Gastrocnemius medialis (tissue), 4 donors: ENCODE data around the gene CAMTA2. TPM values are rescaled to one million over a fixed set of nuclear protein-coding genes. Genes with fewer than 3 reads are reported as not detected.

Experiments used
- ATAC-seq, 2 donors: fragments of 150-250 bp; one replicate each; pipeline ENCODE4 v1.9.1; 2016
- DNase-seq, 2 donors: peaks; one replicate each; pipeline ENCODE4 v3.0.0-alpha.2; 2019
- H3K27ac ChIP-seq, 4 donors: fragments of 200-600 bp; sonication (generic); 1 replicate in 1 of 4; 2 replicates in 3 of 4; pipeline ENCODE4 v1.5.1; 2016 to 2018; ENCODE audit warnings: mild to moderate bottlenecking in 2 of 4, moderate library complexity in 1 of 4
- H3K27me3 ChIP-seq, 3 donors: fragments of 200-600 bp; sonication (generic) in 2 of 3; 1 replicate in 1 of 3; 2 replicates in 2 of 3; pipeline versions ENCODE4 v1.5.1 to v1.6.0; 2016 to 2019; ENCODE audit warnings: mild to moderate bottlenecking in 1 of 3, moderate library complexity in 1 of 3
- H3K36me3 ChIP-seq, 2 donors: fragments of 200-600 bp; sonication (generic) in 1 of 2; one replicate each; pipeline ENCODE4 v1.5.1; 2017 to 2018
- H3K4me1 ChIP-seq, 2 donors: fragments of 200-600 bp; sonication (generic) in 1 of 2; one replicate each; pipeline ENCODE4 v1.5.1; 2016 to 2017; ENCODE audit warnings: mild to moderate bottlenecking in 2 of 2
- H3K4me3 ChIP-seq, 4 donors: fragments of 200-600 bp; sonication (generic) in 3 of 4; 1 replicate in 1 of 4; 2 replicates in 3 of 4; pipeline ENCODE4 v1.5.1; 2016 to 2019; ENCODE audit warnings: mild to moderate bottlenecking in 2 of 4
- H3K9me3 ChIP-seq, 3 donors: fragments of 200-600 bp; sonication (generic) in 2 of 3; 1 replicate in 1 of 3; 2 replicates in 2 of 3; pipeline ENCODE4 v1.5.1; 2016 to 2019
- POLR2A ChIP-seq, 2 donors: fragments of 450-650 bp; IDR thresholded peaks; one replicate each; pipeline ENCODE4 v1.6.1; 2017; ENCODE audit warnings: antibody characterized with exemption in 2 of 2, mild to moderate bottlenecking in 2 of 2, moderate library complexity in 2 of 2
- in situ Hi-C, 4 donors: fragments of 200-750 bp; cut with MboI; loops; one replicate each; pipeline versions ENCODE4 v1.15.0 to v1.8.0; 2017; ENCODE audit warnings: low sequenced_read_pairs in 4 of 4
- intact Hi-C: fragments of 100-400 bp; cut with DNase I; formaldehyde crosslinking; loops from one replicate; pipeline ENCODE4 v1.15.1; 2023; ENCODE audit warnings: low total_unique reads
- total RNA-seq, 4 donors: library from RNA; depleted of rRNA; stranded (reverse); fragments of >200 nt; gene quantifications; one replicate each; pipeline versions ENCODE4 v1.1.0 to v1.2.3, GENCODE V29; 2016
- TF ChIP-seq, protein P1 (sequence below), 5 experiments: fragments of 450-650 bp in 3 of 5; fragments of 200-600 bp in 2 of 5; sonication (generic) in 2 of 5; IDR thresholded peaks in 4 of 5; conservative IDR thresholded peaks in 1 of 5; 1 replicate in 4 of 5; 2 replicates in 1 of 5; pipeline ENCODE4 v1.5.1; 2016 to 2019; ENCODE audit warnings: antibody characterized with exemption in 5 of 5, mild to moderate bottlenecking in 3 of 5, moderate library complexity in 3 of 5

The CAMTA2 gene
- total RNA-seq, 4 donors from 2014 or later: 19.1 to 46.4 (median 36.4) TPM

DNA sequence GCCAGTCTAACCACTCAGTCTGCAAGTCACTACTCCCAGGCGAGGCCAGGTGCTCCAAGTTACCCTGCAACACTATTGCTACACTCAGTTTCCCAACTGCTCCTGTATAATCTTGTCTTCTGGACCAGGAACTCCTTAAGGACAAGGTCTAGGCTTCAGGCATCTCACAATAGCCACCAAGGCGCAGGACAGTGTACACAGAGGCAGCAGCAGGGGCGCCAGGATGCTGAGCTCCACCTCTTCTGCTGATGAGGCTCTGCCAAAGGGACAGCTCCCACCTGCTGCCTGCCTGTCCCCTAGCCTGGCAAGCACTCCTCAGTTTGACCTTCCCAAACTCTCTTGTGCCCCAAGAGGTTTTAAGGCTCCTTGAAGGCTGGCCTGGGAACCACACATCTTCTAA lies 51.0 kb downstream of the CAMTA2 start:
- Histone ChIP-seq H3K4me3 (no peak overlapping the region), H3K36me3 (peaks cover 0 to 17% of the 10 kb centered on the region in 2 donors), H3K9me3 (no peaks in the 10 kb centered on the region), H3K4me1 (peaks cover 39 to 49% of the 10 kb centered on the region in 2 donors), H3K27me3 (no peaks in the 10 kb centered on the region), H3K27ac (peak overlapping the region; percentile 57 to 95 (median 94))
- peak in 1 of 2 donors; percentile 9 for ATAC-seq
- peak in 1 of 2 donors; percentile 81 for DNase-seq
- intact Hi-C loops: no loop called here
- TF ChIP-seq, protein P1, sequence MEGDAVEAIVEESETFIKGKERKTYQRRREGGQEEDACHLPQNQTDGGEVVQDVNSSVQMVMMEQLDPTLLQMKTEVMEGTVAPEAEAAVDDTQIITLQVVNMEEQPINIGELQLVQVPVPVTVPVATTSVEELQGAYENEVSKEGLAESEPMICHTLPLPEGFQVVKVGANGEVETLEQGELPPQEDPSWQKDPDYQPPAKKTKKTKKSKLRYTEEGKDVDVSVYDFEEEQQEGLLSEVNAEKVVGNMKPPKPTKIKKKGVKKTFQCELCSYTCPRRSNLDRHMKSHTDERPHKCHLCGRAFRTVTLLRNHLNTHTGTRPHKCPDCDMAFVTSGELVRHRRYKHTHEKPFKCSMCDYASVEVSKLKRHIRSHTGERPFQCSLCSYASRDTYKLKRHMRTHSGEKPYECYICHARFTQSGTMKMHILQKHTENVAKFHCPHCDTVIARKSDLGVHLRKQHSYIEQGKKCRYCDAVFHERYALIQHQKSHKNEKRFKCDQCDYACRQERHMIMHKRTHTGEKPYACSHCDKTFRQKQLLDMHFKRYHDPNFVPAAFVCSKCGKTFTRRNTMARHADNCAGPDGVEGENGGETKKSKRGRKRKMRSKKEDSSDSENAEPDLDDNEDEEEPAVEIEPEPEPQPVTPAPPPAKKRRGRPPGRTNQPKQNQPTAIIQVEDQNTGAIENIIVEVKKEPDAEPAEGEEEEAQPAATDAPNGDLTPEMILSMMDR (IDR thresholded peaks at IDR 0.05 in 4 of 5, conservative IDR thresholded peaks at IDR 0.05 in 1 of 5): no peak
- TF ChIP-seq POLR2A (IDR thresholded peaks at IDR 0.05): no peak
- in situ Hi-C loops: loop anchor here in 1 of 4 donors (5.0 kb wide), 1 partner anchor 46 kb away; no protein-coding TSS in a partner anchor

DNA sequence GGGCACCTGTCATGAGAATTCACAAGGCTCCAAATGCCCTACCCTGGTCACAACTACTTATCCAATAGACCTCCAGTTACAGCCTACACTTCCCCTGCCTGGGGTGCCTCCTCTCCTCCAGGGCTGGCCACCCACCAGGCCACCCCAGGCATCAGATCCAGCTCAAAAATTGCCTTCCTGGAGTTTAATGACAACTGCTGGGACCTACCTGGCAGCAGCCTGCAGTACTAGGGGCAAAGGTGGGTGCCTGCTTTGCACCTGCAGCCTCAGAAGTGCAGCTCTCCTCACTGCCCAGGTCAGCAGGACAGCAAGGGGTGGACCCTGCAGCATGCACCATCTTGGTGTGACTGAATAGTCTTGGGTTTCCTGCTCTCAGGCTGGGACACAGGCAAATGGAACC lies 51.8 kb downstream of the CAMTA2 start:
- ATAC-seq (no peak), DNase-seq (no peak)
- Histone ChIP-seq H3K27ac (peak overlapping the region in 2 of 4 donors; percentile 57 to 94), H3K9me3 (no peaks in the 10 kb centered on the region), H3K4me1 (peaks cover 32 to 41% of the 10 kb centered on the region in 2 donors), H3K36me3 (peaks cover 0 to 17% of the 10 kb centered on the region in 2 donors), H3K4me3 (no peak overlapping the region), H3K27me3 (no peaks in the 10 kb centered on the region)
- in situ Hi-C loops: loop anchor here in 1 of 4 donors (5.0 kb wide), 1 partner anchor 47 kb away; no protein-coding TSS in a partner anchor
- no peak for TF ChIP-seq POLR2A (IDR thresholded peaks at IDR 0.05)
- TF ChIP-seq, protein P1 (IDR thresholded peaks at IDR 0.05 in 4 of 5, conservative IDR thresholded peaks at IDR 0.05 in 1 of 5): no peak
- intact Hi-C loops: no loop called here

DNA sequence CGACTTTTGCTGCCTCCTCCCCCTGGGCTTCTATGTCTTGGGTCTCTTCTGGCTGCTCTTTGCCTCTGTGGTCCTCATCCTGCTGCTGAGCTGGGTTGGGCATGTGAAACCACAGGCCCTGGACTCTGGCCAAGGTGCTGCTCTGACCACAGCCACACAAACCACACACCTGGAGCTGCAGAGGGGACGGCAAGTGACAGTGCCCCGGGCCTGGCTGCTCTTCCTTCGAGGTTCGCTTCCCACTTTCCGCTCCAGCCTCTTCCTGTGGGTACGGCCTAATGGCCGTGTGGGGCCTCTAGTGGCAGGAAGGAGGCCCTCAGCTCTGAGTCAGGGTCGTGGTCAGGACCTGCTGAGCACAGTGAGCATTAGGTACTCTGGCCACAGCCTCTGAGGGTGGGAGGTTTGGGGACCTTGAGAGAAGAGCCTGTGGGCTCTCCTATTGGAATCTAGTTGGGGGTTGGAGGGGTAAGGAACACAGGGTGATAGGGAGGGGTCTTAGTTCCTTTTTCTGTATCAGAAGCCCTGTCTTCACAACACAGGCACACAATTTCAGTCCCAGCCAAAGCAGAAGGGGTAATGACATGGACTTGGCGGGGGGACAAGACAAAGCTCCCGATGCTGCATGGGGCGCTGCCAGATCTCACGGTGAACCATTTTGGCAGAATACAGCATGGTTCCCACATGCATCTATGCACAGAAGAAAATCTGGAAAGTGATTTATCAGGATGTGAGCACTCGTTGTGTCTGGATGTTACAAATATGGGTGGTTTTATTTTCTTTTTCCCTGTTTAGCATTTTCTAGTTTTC lies 53.1 kb downstream of the CAMTA2 start:
- Histone ChIP-seq H3K9me3 (no peaks in the 10 kb centered on the region), H3K27me3 (no peaks in the 10 kb centered on the region), H3K4me1 (peaks cover 32 to 40% of the 10 kb centered on the region in 2 donors), H3K36me3 (peaks cover 0 to 17% of the 10 kb centered on the region in 2 donors), H3K27ac (peak overlapping the region in 3 of 4 donors; percentile 14 to 48 (median 36)), H3K4me3 (no peak overlapping the region)
- in situ Hi-C loops: no loop called here
- TF ChIP-seq POLR2A (IDR thresholded peaks at IDR 0.05): no peak
- TF ChIP-seq, protein P1 (IDR thresholded peaks at IDR 0.05 in 4 of 5, conservative IDR thresholded peaks at IDR 0.05 in 1 of 5): no peak
- ATAC-seq (no peak), DNase-seq (no peak)
- intact Hi-C loops: no loop called here

DNA sequence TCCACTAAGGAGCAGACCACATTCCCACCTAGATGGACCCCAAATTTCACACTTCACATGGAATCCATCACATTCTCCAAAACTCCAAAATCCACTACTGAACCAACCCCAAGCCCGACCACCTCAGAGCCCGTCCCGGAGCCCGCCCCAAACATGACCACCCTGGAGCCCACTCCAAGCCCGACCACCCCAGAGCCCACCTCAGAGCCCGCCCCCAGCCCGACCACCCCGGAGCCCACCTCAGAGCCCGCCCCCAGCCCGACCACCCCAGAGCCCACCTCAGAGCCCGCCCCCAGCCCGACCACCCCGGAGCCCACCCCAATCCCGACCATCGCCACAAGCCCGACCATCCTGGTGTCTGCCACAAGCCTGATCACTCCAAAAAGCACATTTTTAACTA lies 53.8 kb downstream of the CAMTA2 start:
- in situ Hi-C loops (no loop called here), intact Hi-C loops (no loop called here)
- Histone ChIP-seq H3K9me3 (no peaks in the 10 kb centered on the region), H3K36me3 (peaks cover 0 to 17% of the 10 kb centered on the region in 2 donors), H3K27ac (peak overlapping the region in 1 of 4 donors; percentile 48), H3K4me3 (no peak overlapping the region), H3K4me1 (peaks cover 25 to 32% of the 10 kb centered on the region in 2 donors), H3K27me3 (no peaks in the 10 kb centered on the region)
- DNase-seq (no peak), ATAC-seq (no peak)
- TF ChIP-seq, protein P1 (IDR thresholded peaks at IDR 0.05 in 4 of 5, conservative IDR thresholded peaks at IDR 0.05 in 1 of 5): no peak
- TF ChIP-seq POLR2A (IDR thresholded peaks at IDR 0.05): no peak
